T47D (cell line): ENCODE data around the gene GTPBP1.

Experiments used
- DNase-seq, 2 experiments: peaks; one replicate each; pipeline versions ENCODE4 v3.0.0 to v3.0.0-alpha.2; 2011 to 2012; ENCODE audit warnings: low read depth in 1 of 2, low spot score in 1 of 2
- JUND ChIP-seq: IDR thresholded peaks from 2 replicates; pipeline ENCODE4 v1.6.1; 2012; ENCODE audit warnings: low read depth
- in situ Hi-C: cut with HindIII; loops from 2 replicates; pipeline ENCODE4 v1.10.0; 2016; ENCODE audit warnings: low sequenced_read_pairs, low pct_unique_long_range_greater_than_20kb

GTPBP1 gene

GRCh38 chr22:38733724-38734381, 28.1 kb downstream of the GTPBP1 start:
- no peak for TF ChIP-seq JUND
- in situ Hi-C loops: no loop called here
- no peak for DNase-seq

- in situ Hi-C loops: no loop called here
- DNase-seq: no peak
- no peak for TF ChIP-seq JUND
Observed at GRCh38 chr22:38734421-38735100, 28.8 kb downstream of the GTPBP1 start.

GRCh38 chr22:38735126-38735464, 29.4 kb downstream of the GTPBP1 start:
- in situ Hi-C loops: no loop called here
- no peak for TF ChIP-seq JUND
- no peak for DNase-seq

- TF ChIP-seq JUND: no peak
- no peak for DNase-seq
- in situ Hi-C loops: no loop called here
Observed at GRCh38 chr22:38735465-38736256, 29.9 kb downstream of the GTPBP1 start.

- TF ChIP-seq JUND: no peak
- in situ Hi-C loops: no loop called here
- no peak for DNase-seq
Observed at GRCh38 chr22:38736257-38736570, 30.5 kb downstream of the GTPBP1 start.

GRCh38 chr22:38737302-38738060, 31.7 kb downstream of the GTPBP1 start:
- TF ChIP-seq JUND: no peak
- in situ Hi-C loops: no loop called here
- no peak for DNase-seq

GRCh38 chr22:38738475-38739070, 32.8 kb downstream of the GTPBP1 start:
- DNase-seq: no peak
- in situ Hi-C loops: no loop called here
- no peak for TF ChIP-seq JUND

- no peak for DNase-seq
- TF ChIP-seq JUND: no peak
- in situ Hi-C loops: no loop called here
Observed at GRCh38 chr22:38739300-38740055, 33.7 kb downstream of the GTPBP1 start.

GRCh38 chr22:38740116-38740723, 34.5 kb downstream of the GTPBP1 start:
- in situ Hi-C loops: no loop called here
- no peak for TF ChIP-seq JUND

GRCh38 chr22:38740754-38741153, 35.0 kb downstream of the GTPBP1 start:
- no peak for DNase-seq
- TF ChIP-seq JUND: no peak
- in situ Hi-C loops: no loop called here

More at GRCh38 chr22:38740116-38740723, 34.5 kb downstream of the GTPBP1 start:
- DNase-seq: no peak

GRCh38 chr22:38741166-38741565, 35.4 kb downstream of the GTPBP1 start:
- DNase-seq: no peak
- no peak for TF ChIP-seq JUND
- in situ Hi-C loops: no loop called here
